ENCODE measurements around the gene TOR2A. TPM values are rescaled to one million over a fixed set of nuclear protein-coding genes. Genes with fewer than 3 reads are reported as not detected.
A peak's percentile ranks its signal among the peaks of the same experiment; 100 is the strongest.

TOR2A gene
- total RNA-seq, 2 donors from 2014 or later = 15.7 to 16.7 TPM

- Histone ChIP-seq H3K9me3 (ENCODE audit: control insufficient read depth, low read length) (no peaks in the 10 kb centered on the region), H3K36me3 (ENCODE audit: control insufficient read depth, insufficient read depth, low read length) (no peaks in the 10 kb centered on the region), H3K27ac (ENCODE audit: low read depth, low read length) (no peak overlapping the region), H3K27me3 (ENCODE audit: control insufficient read depth, insufficient read depth, low read length, poor library complexity, severe bottlenecking) (peaks cover 49% of the 10 kb centered on the region), H3K4me1 (ENCODE audit: control insufficient read depth, insufficient read depth, low read length) (no peaks in the 10 kb centered on the region), H3K9ac (ENCODE audit: extremely low read depth, low read length, poor library complexity, severe bottlenecking) (no peak overlapping the region), H3K4me3 (ENCODE audit: low read length) (no peak overlapping the region)
- no peak overlapping the region for H3K27ac Mint-ChIP-seq
- WGBS, 2 experiments (ENCODE audit: insufficient coverage in 1 of 2, insufficient read length in 1 of 2) = 82 to 86% methylated on average over 7 to 8 of the region's 8 CpGs
- H3K4me3 Mint-ChIP-seq = no peak overlapping the region
- peaks cover 55% of the 10 kb centered on the region for H3K27me3 Mint-ChIP-seq (ENCODE audit: insufficient read depth)
- no peak for DNase-seq
- no peak for TF ChIP-seq CTCF (conservative IDR thresholded peaks at IDR 0.05)
- no peaks in the 10 kb centered on the region for H3K36me3 Mint-ChIP-seq (ENCODE audit: low read depth)
- no peaks in the 10 kb centered on the region for H3K4me1 Mint-ChIP-seq
- no peaks in the 10 kb centered on the region for H3K9me3 Mint-ChIP-seq
These were observed 18.1 kb upstream of the TOR2A start for GRCh38 chr9:127753148-127753547.

GRCh38 chr9:127751269-127752054 lies 16.4 kb upstream of the TOR2A start:
- WGBS, 2 experiments (ENCODE audit: insufficient coverage in 1 of 2, insufficient read length in 1 of 2) = 39 to 48% methylated on average over 4 to 10 of the region's 10 CpGs
- Mint-ChIP-seq H3K36me3 (ENCODE audit: low read depth) (no peaks in the 10 kb centered on the region), H3K4me1 (no peaks in the 10 kb centered on the region), H3K4me3 (no peak overlapping the region), H3K27me3 (ENCODE audit: insufficient read depth) (peaks cover 47% of the 10 kb centered on the region), H3K27ac (no peak overlapping the region), H3K9me3 (no peaks in the 10 kb centered on the region)
- no peak for TF ChIP-seq CTCF (conservative IDR thresholded peaks at IDR 0.05)
- H3K27ac ChIP-seq (ENCODE audit: low read depth, low read length) = no peak overlapping the region
- no peak overlapping the region for H3K9ac ChIP-seq (ENCODE audit: extremely low read depth, low read length, poor library complexity, severe bottlenecking)
- no peaks in the 10 kb centered on the region for H3K9me3 ChIP-seq (ENCODE audit: control insufficient read depth, low read length)
- no peaks in the 10 kb centered on the region for H3K36me3 ChIP-seq (ENCODE audit: control insufficient read depth, insufficient read depth, low read length)
- H3K4me1 ChIP-seq (ENCODE audit: control insufficient read depth, insufficient read depth, low read length) = no peaks in the 10 kb centered on the region
- DNase-seq = peak; percentile 87
- no peak overlapping the region for H3K4me3 ChIP-seq (ENCODE audit: low read length)
- H3K27me3 ChIP-seq (ENCODE audit: control insufficient read depth, insufficient read depth, low read length, poor library complexity, severe bottlenecking) = peaks cover 47% of the 10 kb centered on the region

GRCh38 chr9:127749090-127749787 lies 14.1 kb upstream of the TOR2A start:
- H3K4me3 Mint-ChIP-seq = no peak overlapping the region
- no peaks in the 10 kb centered on the region for H3K4me1 ChIP-seq (ENCODE audit: control insufficient read depth, insufficient read depth, low read length)
- H3K27me3 Mint-ChIP-seq (ENCODE audit: insufficient read depth) = peaks cover 31% of the 10 kb centered on the region
- DNase-seq = no peak
- H3K27me3 ChIP-seq (ENCODE audit: control insufficient read depth, insufficient read depth, low read length, poor library complexity, severe bottlenecking) = peaks cover 27% of the 10 kb centered on the region
- H3K36me3 ChIP-seq (ENCODE audit: control insufficient read depth, insufficient read depth, low read length) = no peaks in the 10 kb centered on the region
- no peaks in the 10 kb centered on the region for H3K4me1 Mint-ChIP-seq
- no peaks in the 10 kb centered on the region for H3K36me3 Mint-ChIP-seq (ENCODE audit: low read depth)
- no peak overlapping the region for H3K4me3 ChIP-seq (ENCODE audit: low read length)
- H3K9me3 ChIP-seq (ENCODE audit: control insufficient read depth, low read length) = no peaks in the 10 kb centered on the region
- no peaks in the 10 kb centered on the region for H3K9me3 Mint-ChIP-seq
- H3K9ac ChIP-seq (ENCODE audit: extremely low read depth, low read length, poor library complexity, severe bottlenecking) = no peak overlapping the region
- 91 to 94% methylated on average over 16 to 26 of the region's 26 CpGs for WGBS, 2 experiments (ENCODE audit: insufficient coverage in 1 of 2, insufficient read length in 1 of 2)
- H3K27ac Mint-ChIP-seq = no peak overlapping the region
- no peak overlapping the region for H3K27ac ChIP-seq (ENCODE audit: low read depth, low read length)
- no peak for TF ChIP-seq CTCF (conservative IDR thresholded peaks at IDR 0.05)
